K562 (cell line): Measurements from ENCODE around the gene PDE3A. TPM values are rescaled to one million over a fixed set of nuclear protein-coding genes. Genes with fewer than 3 reads are reported as not detected.

Experiments
- ATAC-seq: fragments of 200-7000 bp; cut with Tn5 transposase; 3 replicates; pipeline ENCODE4 v1.9.1; 2020; ENCODE audit warnings: moderate library complexity
- BruUV-seq: library from RNA; stranded (reverse); fragments of 400-500 nt; replicated peaks from 2 replicates; lab custom pipeline; 2021; lab: Mats Ljungman, UMichigan
- CTCF ChIA-PET: fragments of 300-600 bp; formaldehyde crosslinking; extraction: SDS; loops from one replicate; lab custom pipeline; 2021; ENCODE audit warnings: low intra/inter-chr PET ratio; lab: Yijun Ruan, JAX
- POLR2A ChIA-PET: fragments of 300-600, 350-650 bp; sonication (Branson Sonifier 250); formaldehyde crosslinking; extraction: SDS; loops from one replicate; lab custom pipeline; 2021; ENCODE audit warnings: antibody characterized with exemption, inconsistent platforms; lab: Yijun Ruan, JAX
- DNase-seq, 4 experiments: peaks; one replicate each; pipeline versions ENCODE4 v3.0.0 to v3.0.0-alpha.2; 2011 to 2018; ENCODE audit warnings: low spot score in 3 of 4, mixed read lengths in 3 of 4; ENCODE audit errors: extremely low read depth in 1 of 4
- FAIRE-seq: peaks from 2 replicates; lab custom pipeline; 2011; peaks lifted over from hg19 to GRCh38; lab: Jason Lieb, UNC
- H2AFZ ChIP-seq: 2 replicates; pipeline ENCODE4 v1.6.0; 2011; ENCODE audit warnings: low read depth, low read length, control low read depth, inconsistent platforms
- H3K27ac ChIP-seq: fragments of 200-600 bp; 3 replicates; pipeline ENCODE4 v1.8.0; 2011; ENCODE audit warnings: low read depth, mild to moderate bottlenecking, control low read depth, inconsistent platforms, low read length, moderate library complexity, mixed read lengths; ENCODE audit errors: extremely low read depth
- H3K27me3 ChIP-seq, 2 experiments: fragments of 300-600 bp in 1 of 2; 2 replicates in 1 of 2; 3 replicates in 1 of 2; pipeline versions ENCODE4 v1.6.0 to v1.8.0; 2011; ENCODE audit warnings: inconsistent platforms in 2 of 2, low read length in 2 of 2, mild to moderate bottlenecking in 1 of 2, mixed read lengths in 1 of 2, moderate library complexity in 1 of 2; ENCODE audit not compliant: control insufficient read depth in 2 of 2, insufficient read depth in 2 of 2
- H3K36me3 ChIP-seq: fragments of 300-600 bp; 3 replicates; pipeline ENCODE4 v1.8.0; 2011; ENCODE audit warnings: mild to moderate bottlenecking, low read length, inconsistent platforms; ENCODE audit not compliant: control insufficient read depth, insufficient read depth
- H3K4me1 ChIP-seq, 2 experiments: fragments of 200-600 bp in 1 of 2; replicated peaks in 1 of 2; 2 replicates in 1 of 2; 3 replicates in 1 of 2; pipeline versions ENCODE4 v1.5.1 to v1.8.0; 2011; ENCODE audit warnings: inconsistent platforms in 2 of 2, low read length in 2 of 2, mild to moderate bottlenecking in 1 of 2, mixed read lengths in 1 of 2, moderate library complexity in 1 of 2; ENCODE audit not compliant: control insufficient read depth in 2 of 2, insufficient read depth in 2 of 2
- H3K4me2 ChIP-seq: 2 replicates; pipeline ENCODE4 v1.6.1; 2011; ENCODE audit warnings: low read length, control low read depth, inconsistent platforms, mixed read lengths; ENCODE audit not compliant: insufficient read depth
- H3K4me3 ChIP-seq: fragments of 200-600 bp; sonication (generic), shearing (Covaris generic); 2 replicates; pipeline ENCODE4 v1.5.1; 2016; ENCODE audit warnings: control low read depth, inconsistent platforms
- H3K79me2 ChIP-seq: fragments of 200-600 bp; 3 replicates; pipeline ENCODE4 v1.8.0; 2011; ENCODE audit warnings: low read length, inconsistent platforms; ENCODE audit not compliant: control insufficient read depth, insufficient read depth
- H3K9ac ChIP-seq, 2 experiments: 2 replicates each; pipeline versions ENCODE4 v1.6.0 to v1.6.1; 2011; ENCODE audit warnings: low read depth in 2 of 2, low read length in 2 of 2, control low read depth in 1 of 2, inconsistent platforms in 1 of 2, mild to moderate bottlenecking in 1 of 2, mixed read lengths in 1 of 2; ENCODE audit not compliant: insufficient read depth in 1 of 2
- H3K9me1 ChIP-seq: one replicate; pipeline ENCODE4 v1.6.0; 2011; ENCODE audit warnings: inconsistent platforms, mild to moderate bottlenecking, low read length, moderate library complexity; ENCODE audit not compliant: control insufficient read depth, insufficient read depth
- H3K9me3 ChIP-seq: replicated peaks from 2 replicates; pipeline ENCODE4 v1.5.1; 2011; ENCODE audit warnings: low read depth, low read length, inconsistent platforms; ENCODE audit not compliant: control insufficient read depth, insufficient read depth
- H4K20me1 ChIP-seq: replicated peaks from 2 replicates; pipeline ENCODE4 v1.6.1; 2011; ENCODE audit warnings: low read length, inconsistent platforms, mixed read lengths; ENCODE audit not compliant: control insufficient read depth, insufficient read depth
- ATF1 ChIP-seq, 2 experiments: fragments of 450-650 bp in 1 of 2; IDR thresholded peaks; 2 replicates each; pipeline ENCODE4 v1.6.1; 2016; ENCODE audit warnings: missing compliant biosample characterization in 1 of 2, missing genetic modification characterization in 1 of 2
- EP300 ChIP-seq: IDR thresholded peaks from 2 replicates; pipeline ENCODE4 v1.6.1; 2012; ENCODE audit warnings: low read length, improper control_type of control experiment
- FOSL1 ChIP-seq: fragments of 200-800 bp; sonication (Bioruptor generic); conservative IDR thresholded peaks from 2 replicates; pipeline ENCODE4 v1.6.1; 2016; ENCODE audit warnings: missing genetic modification characterization, missing compliant biosample characterization
- MEF2D ChIP-seq: conservative IDR thresholded peaks from 2 replicates; pipeline ENCODE4 v1.6.1; 2016; ENCODE audit warnings: low read depth, missing genetic modification characterization, missing compliant biosample characterization
- MTF1 ChIP-seq: fragments of 250-450 bp; sonication (Bioruptor Pico); IDR thresholded peaks from 2 replicates; pipeline ENCODE4 v1.9.0; 2021; ENCODE audit warnings: moderate library complexity, mild to moderate bottlenecking, inconsistent platforms, borderline replicate concordance
- RNF2 ChIP-seq: sonication (generic); IDR thresholded peaks from 2 replicates; pipeline ENCODE4 v1.6.1; 2016
- WHSC1 ChIP-seq: IDR thresholded peaks from one replicate; pipeline ENCODE4 v1.6.1; 2012; ENCODE audit warnings: low read length, control low read depth, inconsistent platforms
- ZBED1 ChIP-seq: IDR thresholded peaks from 2 replicates; pipeline ENCODE4 v1.6.1; 2014
- ZNF134 ChIP-seq: fragments of 250-450 bp; sonication (Bioruptor Pico); conservative IDR thresholded peaks from 2 replicates; pipeline ENCODE4 v1.4.0; 2020
- ZNF75A ChIP-seq: fragments of 450-650 bp; formaldehyde crosslinking; IDR thresholded peaks from 2 replicates; pipeline ENCODE4 v1.4.0; 2020; ENCODE audit warnings: mild to moderate bottlenecking
- ZNF766 ChIP-seq: fragments of 200-800 bp; sonication (Bioruptor generic); conservative IDR thresholded peaks from 2 replicates; pipeline ENCODE4 v1.6.1; 2016; ENCODE audit warnings: missing genetic modification characterization, missing compliant biosample characterization
- ZNF780A ChIP-seq: fragments of 250-450 bp; sonication (Bioruptor Pico); IDR thresholded peaks from 2 replicates; pipeline ENCODE4 v1.5.0; 2021; ENCODE audit warnings: mild to moderate bottlenecking
- WGBS: fragments of 100-300 bp; shearing (Covaris generic); methylation state at CpG from one replicate; pipeline ENCODE4 v1.1.6; 2016; ENCODE audit warnings: low coverage, mixed read lengths; ENCODE audit not compliant: insufficient coverage; ENCODE audit errors: missing lambda C conversion rate; 5-methylcytosine and 5-hydroxymethylcytosine counted together
- in situ Hi-C: fragments of 300-500 bp; cut with MboI; formaldehyde crosslinking; loops from 4 replicates; pipeline ENCODE4 v1.15.0; 2018; ENCODE audit warnings: inconsistent platforms, mixed read lengths
- intact Hi-C: fragments of 100-400 bp; cut with micrococcal nuclease; formaldehyde crosslinking; loops from 2 replicates; pipeline ENCODE4 v1.14.2; 2022
- polyA plus RNA-seq, 8 experiments: library from polyadenylated mRNA; depleted of rRNA in 4 of 8; stranded (reverse) in 5 of 8; unstranded in 3 of 8; fragments of >200 nt; fragmentation: Nextera tagmentation in 2 of 8; fragmentation: Illumina TruSeq in 1 of 8; extraction: Ambion mirVana in 2 of 8; extraction: Trizol in 1 of 8; gene quantifications; 2 replicates each; pipeline versions ENCODE4 v1.2.1 to v1.2.3, GENCODE V29; 2011 to 2014; ENCODE audit warnings: inconsistent platforms in 1 of 8, missing spikeins in 1 of 8
- total RNA-seq, 7 experiments: library from RNA; depleted of rRNA in 6 of 7; stranded (reverse); fragments of >200 nt in 6 of 7; fragmentation: Illumina TruSeq in 2 of 7; extraction: Trizol in 2 of 7; gene quantifications; 2 replicates each; pipeline versions ENCODE4 v1.2.1 to v1.2.3, GENCODE V29; 2011 to 2021; ENCODE audit warnings: low replicate concordance in 1 of 7
- TF ChIP-seq, protein P1 (sequence below), 2 experiments: IDR thresholded peaks in 1 of 2; conservative IDR thresholded peaks in 1 of 2; 2 replicates each; pipeline ENCODE4 v1.6.1; 2016; ENCODE audit warnings: low read depth in 2 of 2, mild to moderate bottlenecking in 1 of 2, missing compliant biosample characterization in 1 of 2, missing genetic modification characterization in 1 of 2, moderate library complexity in 1 of 2
- TF ChIP-seq, protein P2 (sequence below): fragments of 450-650 bp; formaldehyde crosslinking; IDR thresholded peaks from 2 replicates; pipeline ENCODE4 v1.4.0; 2020; ENCODE audit warnings: mild to moderate bottlenecking, moderate library complexity
- TF ChIP-seq, protein P3 (sequence below): fragments of 450-650 bp; IDR thresholded peaks from 2 replicates; pipeline ENCODE4 v1.6.1; 2018; ENCODE audit warnings: mild to moderate bottlenecking, low read depth; ENCODE audit not compliant: partially characterized antibody
- TF ChIP-seq, protein P4 (sequence below): sonication (generic); formaldehyde crosslinking; IDR thresholded peaks from 2 replicates; pipeline ENCODE4 v1.8.0; 2022; ENCODE audit warnings: missing genetic modification reagents, mild to moderate bottlenecking, moderate library complexity, borderline replicate concordance
- TF ChIP-seq, protein P5 (sequence below): fragments of 450-650 bp; IDR thresholded peaks from 2 replicates; pipeline ENCODE4 v1.6.1; 2016; ENCODE audit warnings: low read depth, mild to moderate bottlenecking, moderate library complexity

The PDE3A gene
- total and polyA plus RNA-seq, 9 of the 15 experiments (the other 6 are each of a cell fraction or from before 2014, with no cell fraction given), result 0.02 TPM; not detected in 8

DNA sequence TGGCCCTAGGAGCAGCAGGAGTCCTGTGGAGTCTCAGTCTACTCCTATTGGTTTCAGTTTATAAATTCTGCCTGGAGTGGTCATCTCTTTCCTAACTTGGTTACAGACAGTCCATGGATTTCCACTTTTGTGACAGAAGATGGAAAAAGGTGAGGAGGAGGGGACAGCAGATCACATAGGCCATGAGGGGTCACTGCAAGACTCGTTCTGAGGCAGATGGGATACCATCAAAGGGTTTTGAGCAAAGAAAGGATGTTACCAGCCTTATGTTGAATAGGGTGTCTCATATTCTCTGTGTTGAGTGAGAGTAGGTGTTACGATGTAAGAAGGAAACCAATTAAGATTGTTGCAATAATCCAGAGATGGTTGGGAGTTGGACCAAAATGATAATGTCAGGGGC is 15.3 kb downstream of the PDE3A start:
- Histone ChIP-seq H3K27me3 (no peaks in the 10 kb centered on the region), H3K4me1 (no peaks in the 10 kb centered on the region), H3K9ac (no peak overlapping the region), H3K36me3 (no peaks in the 10 kb centered on the region), H2AFZ (no peak overlapping the region), H3K9me1 (no peaks in the 10 kb centered on the region), H3K9me3 (no peaks in the 10 kb centered on the region), H3K4me3 (no peak overlapping the region), H3K27ac (no peak overlapping the region), H4K20me1 (no peaks in the 10 kb centered on the region), H3K4me2 (no peak overlapping the region), H3K79me2 (no peaks in the 10 kb centered on the region)
- intact Hi-C loops, result no loop called here
- DNase-seq, result no peak
- in situ Hi-C loops, result no loop called here
- 10% methylated on average over 2 of the region's 2 CpGs for WGBS
- no peak for FAIRE-seq
- POLR2A ChIA-PET, result no interaction called here
- BruUV-seq, result no TSS peak
- no peak for ATAC-seq
- CTCF ChIA-PET, result no interaction called here
- TF ChIP-seq ZBED1 (no peak), WHSC1 (no peak), RNF2 (no peak), FOSL1 (tag) (no peak), MEF2D (tag) (no peak), EP300 (no peak), MTF1 (CRISPR knock-in tag) (no peak), ZNF75A (no peak), ATF1 (CRISPR knock-in tag; IDR thresholded peaks at IDR 0.05) (no peak), ATF1 (tag; IDR thresholded peaks at IDR 0.05) (no peak), ZNF780A (CRISPR knock-in tag) (no peak), ZNF134 (CRISPR knock-in tag) (no peak), ZNF766 (CRISPR knock-in tag) (no peak)
- TF ChIP-seq, protein P1, sequence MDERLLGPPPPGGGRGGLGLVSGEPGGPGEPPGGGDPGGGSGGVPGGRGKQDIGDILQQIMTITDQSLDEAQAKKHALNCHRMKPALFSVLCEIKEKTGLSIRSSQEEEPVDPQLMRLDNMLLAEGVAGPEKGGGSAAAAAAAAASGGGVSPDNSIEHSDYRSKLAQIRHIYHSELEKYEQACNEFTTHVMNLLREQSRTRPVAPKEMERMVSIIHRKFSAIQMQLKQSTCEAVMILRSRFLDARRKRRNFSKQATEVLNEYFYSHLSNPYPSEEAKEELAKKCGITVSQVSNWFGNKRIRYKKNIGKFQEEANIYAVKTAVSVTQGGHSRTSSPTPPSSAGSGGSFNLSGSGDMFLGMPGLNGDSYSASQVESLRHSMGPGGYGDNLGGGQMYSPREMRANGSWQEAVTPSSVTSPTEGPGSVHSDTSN (CRISPR knock-in tag; IDR thresholded peaks at IDR 0.05; ENCODE audit: low read depth), result no peak
- TF ChIP-seq, protein P1 (tag; conservative IDR thresholded peaks at IDR 0.05; ENCODE audit: low read depth), result no peak
- TF ChIP-seq, protein P2, sequence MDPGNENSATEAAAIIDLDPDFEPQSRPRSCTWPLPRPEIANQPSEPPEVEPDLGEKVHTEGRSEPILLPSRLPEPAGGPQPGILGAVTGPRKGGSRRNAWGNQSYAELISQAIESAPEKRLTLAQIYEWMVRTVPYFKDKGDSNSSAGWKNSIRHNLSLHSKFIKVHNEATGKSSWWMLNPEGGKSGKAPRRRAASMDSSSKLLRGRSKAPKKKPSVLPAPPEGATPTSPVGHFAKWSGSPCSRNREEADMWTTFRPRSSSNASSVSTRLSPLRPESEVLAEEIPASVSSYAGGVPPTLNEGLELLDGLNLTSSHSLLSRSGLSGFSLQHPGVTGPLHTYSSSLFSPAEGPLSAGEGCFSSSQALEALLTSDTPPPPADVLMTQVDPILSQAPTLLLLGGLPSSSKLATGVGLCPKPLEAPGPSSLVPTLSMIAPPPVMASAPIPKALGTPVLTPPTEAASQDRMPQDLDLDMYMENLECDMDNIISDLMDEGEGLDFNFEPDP (CRISPR knock-in tag), result no peak
- TF ChIP-seq, protein P3, sequence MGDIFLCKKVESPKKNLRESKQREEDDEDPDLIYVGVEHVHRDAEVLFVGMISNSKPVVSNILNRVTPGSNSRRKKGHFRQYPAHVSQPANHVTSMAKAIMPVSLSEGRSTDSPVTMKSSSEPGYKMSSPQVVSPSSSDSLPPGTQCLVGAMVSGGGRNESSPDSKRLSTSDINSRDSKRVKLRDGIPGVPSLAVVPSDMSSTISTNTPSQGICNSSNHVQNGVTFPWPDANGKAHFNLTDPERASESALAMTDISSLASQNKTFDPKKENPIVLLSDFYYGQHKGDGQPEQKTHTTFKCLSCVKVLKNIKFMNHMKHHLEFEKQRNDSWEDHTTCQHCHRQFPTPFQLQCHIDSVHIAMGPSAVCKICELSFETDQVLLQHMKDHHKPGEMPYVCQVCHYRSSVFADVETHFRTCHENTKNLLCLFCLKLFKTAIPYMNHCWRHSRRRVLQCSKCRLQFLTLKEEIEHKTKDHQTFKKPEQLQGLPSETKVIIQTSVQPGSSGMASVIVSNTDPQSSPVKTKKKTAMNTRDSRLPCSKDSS, result no peak
- TF ChIP-seq, protein P4, sequence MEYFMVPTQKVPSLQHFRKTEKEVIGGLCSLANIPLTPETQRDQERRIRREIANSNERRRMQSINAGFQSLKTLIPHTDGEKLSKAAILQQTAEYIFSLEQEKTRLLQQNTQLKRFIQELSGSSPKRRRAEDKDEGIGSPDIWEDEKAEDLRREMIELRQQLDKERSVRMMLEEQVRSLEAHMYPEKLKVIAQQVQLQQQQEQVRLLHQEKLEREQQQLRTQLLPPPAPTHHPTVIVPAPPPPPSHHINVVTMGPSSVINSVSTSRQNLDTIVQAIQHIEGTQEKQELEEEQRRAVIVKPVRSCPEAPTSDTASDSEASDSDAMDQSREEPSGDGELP (CRISPR knock-in tag), result no peak
- TF ChIP-seq, protein P5, sequence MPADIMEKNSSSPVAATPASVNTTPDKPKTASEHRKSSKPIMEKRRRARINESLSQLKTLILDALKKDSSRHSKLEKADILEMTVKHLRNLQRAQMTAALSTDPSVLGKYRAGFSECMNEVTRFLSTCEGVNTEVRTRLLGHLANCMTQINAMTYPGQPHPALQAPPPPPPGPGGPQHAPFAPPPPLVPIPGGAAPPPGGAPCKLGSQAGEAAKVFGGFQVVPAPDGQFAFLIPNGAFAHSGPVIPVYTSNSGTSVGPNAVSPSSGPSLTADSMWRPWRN, result no peak
